ENCODE data around the gene APOL1.

DNA sequence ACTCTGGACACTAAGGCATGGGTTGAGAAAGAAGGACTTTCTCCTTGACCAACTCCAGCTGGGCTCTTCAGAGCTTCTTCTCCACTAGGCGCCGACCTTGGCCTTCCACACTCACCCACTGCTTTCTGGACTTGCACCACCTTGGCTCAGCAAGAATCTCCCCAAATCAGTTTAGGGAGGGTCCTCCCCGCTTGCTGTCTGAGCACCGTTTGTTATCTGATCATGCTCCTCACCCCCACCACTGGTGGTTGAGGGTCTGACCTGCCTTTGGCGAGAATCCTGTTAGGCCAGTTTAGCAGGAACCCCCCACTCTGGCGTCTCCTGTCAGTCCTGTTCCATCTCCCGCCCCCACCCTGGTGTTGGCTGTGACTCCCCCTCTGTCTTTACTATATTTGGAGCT is 24.0 kb upstream of the APOL1 start:
- TF ChIP-seq EZH2 (IDR thresholded peaks at IDR 0.05; ENCODE audit: borderline replicate concordance, low read depth, low read length, severe bottlenecking) (no peak), POLR2A (IDR thresholded peaks at IDR 0.05; ENCODE audit: low read depth, low read length) (no peak), FOS (IDR thresholded peaks at IDR 0.05; ENCODE audit: borderline replicate concordance, insufficient read depth, low read length) (no peak), POLR2AphosphoS5 (IDR thresholded peaks at IDR 0.05; ENCODE audit: insufficient read depth, low read depth, low read length) (no peak), GATA2 (IDR thresholded peaks at IDR 0.05; ENCODE audit: insufficient read depth, insufficient read length, low read depth, low read length) (no peak)
- TF ChIP-seq, protein P1, sequence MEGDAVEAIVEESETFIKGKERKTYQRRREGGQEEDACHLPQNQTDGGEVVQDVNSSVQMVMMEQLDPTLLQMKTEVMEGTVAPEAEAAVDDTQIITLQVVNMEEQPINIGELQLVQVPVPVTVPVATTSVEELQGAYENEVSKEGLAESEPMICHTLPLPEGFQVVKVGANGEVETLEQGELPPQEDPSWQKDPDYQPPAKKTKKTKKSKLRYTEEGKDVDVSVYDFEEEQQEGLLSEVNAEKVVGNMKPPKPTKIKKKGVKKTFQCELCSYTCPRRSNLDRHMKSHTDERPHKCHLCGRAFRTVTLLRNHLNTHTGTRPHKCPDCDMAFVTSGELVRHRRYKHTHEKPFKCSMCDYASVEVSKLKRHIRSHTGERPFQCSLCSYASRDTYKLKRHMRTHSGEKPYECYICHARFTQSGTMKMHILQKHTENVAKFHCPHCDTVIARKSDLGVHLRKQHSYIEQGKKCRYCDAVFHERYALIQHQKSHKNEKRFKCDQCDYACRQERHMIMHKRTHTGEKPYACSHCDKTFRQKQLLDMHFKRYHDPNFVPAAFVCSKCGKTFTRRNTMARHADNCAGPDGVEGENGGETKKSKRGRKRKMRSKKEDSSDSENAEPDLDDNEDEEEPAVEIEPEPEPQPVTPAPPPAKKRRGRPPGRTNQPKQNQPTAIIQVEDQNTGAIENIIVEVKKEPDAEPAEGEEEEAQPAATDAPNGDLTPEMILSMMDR (IDR thresholded peaks at IDR 0.05; ENCODE audit: extremely low read depth in 1 of 2, insufficient read depth in 1 of 2, low read depth in 1 of 2, low read length in 2 of 2): no peak
